DMS 273 treated with DMSO at 0.1 percent for 48 hours (cell line): ENCODE data around the gene SVEP1.
"Not testable (repeated sequence)": the region's sequence is repeated elsewhere in the genome, so short reads cannot be mapped to it uniquely, and the experiment has no call there.

Source experiments
- DNase-seq: peaks from one replicate; lab custom pipeline; 2025; lab: John Stamatoyannopoulos, UW

The SVEP1 gene

DNA sequence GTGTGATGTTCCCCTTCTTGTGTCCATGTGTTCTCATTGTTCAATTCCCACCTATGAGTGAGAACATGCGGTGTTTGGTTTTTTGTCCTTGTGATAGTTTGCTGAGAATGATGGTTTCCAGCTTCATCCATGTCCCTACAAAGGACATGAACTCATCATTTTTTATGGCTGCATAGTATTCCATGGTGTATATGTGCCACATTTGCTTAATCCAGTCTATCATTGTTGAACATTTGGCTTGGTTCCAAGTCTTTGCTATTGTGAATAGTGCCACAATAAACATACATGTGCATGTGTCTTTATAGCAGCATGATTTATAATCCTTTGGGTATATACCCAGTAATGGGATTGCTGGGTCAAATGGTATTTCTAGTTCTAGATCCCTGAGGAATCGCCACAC lies 220.5 kb downstream of the SVEP1 start:
- not testable (repeated sequence) for DNase-seq

DNA sequence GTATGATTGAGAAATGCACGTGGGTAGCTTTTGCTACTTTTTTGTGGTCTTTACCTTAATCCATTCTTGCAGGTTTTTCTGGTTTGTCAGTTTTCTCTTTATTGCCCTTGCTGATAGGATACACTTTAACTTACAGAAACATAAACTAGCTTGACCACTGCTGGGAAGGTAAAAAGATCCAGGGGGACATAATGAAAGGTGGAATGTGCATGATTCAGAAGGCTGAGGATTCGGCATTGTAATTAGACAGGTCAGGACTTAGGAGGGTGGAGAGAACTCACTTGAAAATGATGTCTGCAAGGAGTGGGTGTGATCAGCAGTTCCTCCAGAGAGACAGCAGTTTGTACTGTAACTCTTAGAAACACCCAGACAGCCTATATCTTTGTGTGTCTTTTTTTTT lies 222.0 kb downstream of the SVEP1 start:
- DNase-seq: no peak

DNA sequence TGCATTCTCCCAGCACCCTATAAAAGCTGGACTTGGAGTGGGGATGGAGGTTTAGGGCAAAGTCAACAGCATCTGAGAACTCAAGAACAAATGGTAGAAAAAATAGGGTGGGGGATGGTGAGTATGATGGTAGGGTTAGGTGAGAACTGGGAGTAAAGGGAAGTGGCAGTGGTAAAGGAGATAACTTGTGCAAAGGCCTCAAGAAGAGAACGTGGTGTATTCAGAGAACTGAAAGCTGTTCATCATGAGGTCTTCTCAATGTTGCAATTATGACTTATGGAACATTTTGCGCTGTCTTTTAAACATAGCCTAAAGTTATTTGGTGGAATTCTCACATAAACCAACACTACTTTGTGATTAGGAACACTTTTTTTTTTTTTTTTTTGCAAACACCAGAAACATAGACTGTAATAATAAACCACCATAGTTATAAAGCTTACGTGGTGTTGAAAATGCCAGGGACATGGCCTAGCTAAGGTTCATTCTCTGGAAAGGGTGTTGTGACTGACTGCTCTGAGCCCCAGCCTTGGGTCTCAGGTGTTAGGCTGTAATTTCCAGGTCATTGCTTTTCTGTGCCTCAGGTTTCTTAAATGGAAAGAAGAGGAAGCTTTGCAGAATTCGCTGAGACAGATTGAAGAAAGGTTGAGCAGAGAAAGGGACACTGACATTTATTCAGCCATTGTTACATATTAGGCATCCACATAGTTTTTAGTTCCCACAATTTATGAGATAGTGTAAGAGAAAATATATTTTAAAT lies 222.7 kb downstream of the SVEP1 start:
- no peak for DNase-seq

DNA sequence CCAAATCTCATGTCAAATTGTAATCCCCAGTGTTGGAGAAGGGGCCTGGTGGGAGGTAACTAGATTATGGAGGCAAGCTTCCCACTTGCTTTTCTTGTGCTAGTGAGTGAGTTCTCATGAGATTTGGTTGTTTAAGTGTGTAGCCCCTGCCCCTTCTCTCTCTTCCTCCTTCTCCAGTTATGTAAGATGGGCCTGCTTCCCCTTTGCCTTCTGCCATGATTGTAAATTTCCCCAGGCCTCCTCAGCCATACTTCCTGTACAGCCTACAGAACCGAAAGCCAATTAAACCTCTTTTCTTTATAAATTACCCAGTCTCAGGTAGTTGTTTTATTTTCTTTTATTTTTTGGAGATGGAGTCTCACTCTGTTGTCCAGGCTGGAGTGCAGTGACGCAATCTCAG lies 223.6 kb downstream of the SVEP1 start:
- no peak for DNase-seq

DNA sequence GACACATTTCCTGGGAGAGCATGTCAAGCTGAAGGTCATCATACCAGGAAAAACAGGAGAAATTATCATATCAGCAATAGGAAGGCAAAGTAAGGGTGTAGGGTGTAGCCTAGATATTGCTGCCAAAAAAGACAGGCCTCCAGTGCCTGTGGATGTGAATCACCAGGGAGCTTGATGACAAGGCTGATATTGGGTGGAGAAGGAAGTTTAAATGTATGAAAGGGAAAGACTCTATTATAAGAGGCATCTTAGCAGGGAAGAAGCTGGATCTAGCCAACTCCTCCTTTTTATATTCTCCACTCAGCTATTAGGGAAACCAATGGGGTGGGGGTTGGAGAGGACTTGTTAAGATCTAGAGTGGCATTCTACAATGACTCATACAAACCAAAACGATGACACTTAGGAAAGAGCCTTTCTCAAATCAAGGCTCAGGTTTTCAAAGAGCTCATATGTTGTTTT lies 228.5 kb downstream of the SVEP1 start:
- no peak for DNase-seq

DNA sequence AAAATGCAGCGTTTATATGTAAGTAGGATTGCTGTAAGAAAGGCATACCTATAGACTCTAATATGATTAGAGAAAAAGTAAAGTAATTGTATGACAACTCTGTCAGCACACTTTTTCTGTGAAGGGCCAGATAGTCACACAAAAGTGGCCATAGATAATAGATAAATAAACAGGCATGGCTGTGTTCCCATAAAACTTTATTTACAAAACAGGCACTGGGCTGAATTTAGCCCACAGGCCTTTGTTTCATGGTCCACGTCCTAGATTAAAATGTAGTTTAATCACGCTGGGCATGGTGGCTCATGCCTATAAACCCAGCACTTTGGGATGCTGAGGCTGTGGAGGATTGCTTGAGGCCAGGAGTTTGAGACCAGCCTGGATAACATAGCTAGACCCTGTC lies 233.2 kb downstream of the SVEP1 start:
- DNase-seq: no peak

DNA sequence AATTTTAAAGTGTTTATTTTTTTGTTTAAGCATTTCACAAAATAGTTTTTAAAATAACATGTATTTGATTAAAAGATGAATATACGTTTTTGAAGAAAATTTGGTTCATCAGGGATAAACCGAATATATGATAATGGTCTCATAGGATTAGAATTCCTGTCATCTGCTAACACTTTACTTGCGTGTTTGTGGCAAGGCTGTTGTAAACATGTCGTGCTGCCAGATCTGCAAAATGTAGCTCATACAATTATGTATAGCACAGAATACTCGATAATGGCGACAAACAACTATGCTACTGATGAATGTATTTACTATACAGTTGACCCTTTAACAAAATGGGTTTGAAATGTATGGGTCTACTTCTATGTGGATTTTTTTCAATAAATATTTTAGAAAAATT lies 234.7 kb downstream of the SVEP1 start:
- no peak for DNase-seq

DNA sequence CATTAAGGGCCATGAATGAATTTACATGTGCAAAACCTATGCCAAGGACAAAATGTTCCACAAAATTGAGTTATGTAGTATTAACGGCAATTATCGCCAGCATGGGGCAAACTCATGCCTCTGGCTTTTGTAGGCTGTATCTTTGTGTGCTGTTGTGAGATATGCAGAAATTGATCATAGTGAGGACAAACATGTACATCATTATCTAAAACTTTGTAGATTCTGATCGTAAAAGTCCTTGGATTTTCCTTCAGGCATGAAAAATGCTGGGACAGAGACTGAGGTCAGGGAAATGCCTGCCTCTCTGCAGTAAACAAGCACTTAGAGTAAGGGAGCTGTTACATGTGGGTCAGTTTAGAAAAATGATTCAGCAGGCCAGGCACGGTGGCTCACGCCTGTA lies 236.0 kb downstream of the SVEP1 start:
- no peak for DNase-seq

DNA sequence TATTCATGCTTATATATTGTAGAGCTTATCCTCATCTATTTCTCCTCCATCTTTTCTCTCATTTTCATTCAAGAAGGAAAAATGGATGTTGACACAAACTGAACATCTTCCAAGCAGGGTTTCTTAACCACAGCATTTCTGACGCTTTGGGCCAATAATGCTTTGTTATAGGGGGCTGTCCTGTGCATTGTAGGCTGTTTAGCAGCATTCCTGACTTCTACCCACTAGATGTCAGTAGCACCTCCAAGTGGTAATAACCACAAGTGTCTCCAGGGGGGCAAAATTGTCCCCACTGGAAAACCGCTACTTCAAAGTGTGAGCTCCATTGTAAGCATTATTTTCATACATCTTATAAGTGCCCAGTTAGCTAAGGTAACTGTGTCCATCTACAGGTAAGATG lies 239.2 kb downstream of the SVEP1 start:
- DNase-seq: no peak

DNA sequence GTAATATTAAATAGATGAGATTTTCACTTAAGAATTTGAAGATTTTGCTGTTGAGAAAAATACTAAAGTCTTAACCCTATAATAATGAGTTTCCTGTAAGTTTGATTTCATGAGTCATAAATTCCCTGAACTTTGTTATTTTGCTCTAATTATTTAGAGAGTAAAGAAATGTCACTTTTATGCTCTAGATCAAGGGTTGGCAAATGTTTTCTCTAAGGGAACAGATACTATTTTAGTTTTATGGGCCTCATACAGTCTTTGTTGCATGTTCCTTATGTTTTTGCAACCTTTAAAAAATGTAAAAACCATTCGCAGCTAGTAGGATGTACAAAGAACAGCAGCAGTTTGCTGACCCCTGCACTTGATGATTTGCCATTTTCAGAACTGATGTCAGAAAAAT lies 241.4 kb downstream of the SVEP1 start:
- DNase-seq: no peak

DNA sequence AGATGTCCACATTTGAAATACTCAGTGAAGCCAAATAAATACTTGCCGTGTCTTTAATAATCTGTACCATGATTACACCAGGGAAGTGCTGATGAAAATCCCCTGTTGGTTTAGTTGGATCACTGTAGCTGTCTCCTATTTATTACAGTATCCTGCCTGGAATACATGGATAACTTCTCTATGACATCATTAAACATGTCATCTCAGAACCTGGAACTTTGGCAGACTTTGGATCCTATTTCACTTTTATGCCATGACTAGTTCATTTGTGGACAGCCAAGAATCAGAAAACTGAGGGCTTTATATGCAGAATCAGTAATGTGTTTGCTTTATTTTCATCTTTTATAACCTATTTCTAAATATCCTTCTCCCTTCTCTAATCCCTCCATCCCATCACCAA lies 241.8 kb downstream of the SVEP1 start, which contains the start of gene TXNDC8:
TSS of gene TXNDC8 (minus strand) at position 137 of the 400 bp plus-strand sequence.
- no peak for DNase-seq

DNA sequence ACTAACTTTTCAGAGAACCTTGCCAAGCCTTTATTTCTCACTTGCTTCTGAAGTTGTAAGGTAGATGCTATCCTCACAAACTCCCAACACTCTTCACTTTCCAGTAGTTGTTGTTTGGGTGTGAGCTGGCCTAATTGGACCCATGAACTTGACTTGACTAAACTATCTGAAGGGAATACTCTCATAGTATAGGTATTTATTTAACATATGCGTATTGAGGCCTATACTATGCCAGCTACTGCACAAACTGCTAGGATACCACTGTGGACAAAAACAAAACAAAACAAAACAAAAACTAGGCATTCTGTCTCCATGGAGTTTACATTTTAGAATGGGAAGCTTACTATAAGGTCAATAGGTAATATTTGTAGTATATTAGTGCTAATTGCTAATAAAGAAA lies 243.2 kb downstream of the SVEP1 start:
- DNase-seq: no peak

DNA sequence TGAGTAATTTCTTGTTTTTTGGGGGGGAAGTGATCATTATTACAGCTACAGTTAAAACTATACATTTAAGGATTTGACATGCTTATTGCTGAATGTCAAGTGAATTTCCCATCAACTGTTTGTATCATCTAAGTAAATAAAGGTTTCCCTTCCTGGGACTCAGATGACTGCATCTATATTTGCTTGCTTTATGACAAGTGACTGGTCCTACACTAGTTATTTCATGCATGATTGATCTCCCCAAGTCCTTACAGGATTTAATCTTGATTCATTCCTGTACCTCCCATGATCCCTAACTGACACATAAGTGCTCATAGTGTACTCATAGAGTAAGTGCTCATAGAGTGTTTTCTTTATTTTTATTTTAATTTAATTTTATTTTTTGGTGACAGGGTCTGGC lies 244.7 kb downstream of the SVEP1 start:
- no peak for DNase-seq

DNA sequence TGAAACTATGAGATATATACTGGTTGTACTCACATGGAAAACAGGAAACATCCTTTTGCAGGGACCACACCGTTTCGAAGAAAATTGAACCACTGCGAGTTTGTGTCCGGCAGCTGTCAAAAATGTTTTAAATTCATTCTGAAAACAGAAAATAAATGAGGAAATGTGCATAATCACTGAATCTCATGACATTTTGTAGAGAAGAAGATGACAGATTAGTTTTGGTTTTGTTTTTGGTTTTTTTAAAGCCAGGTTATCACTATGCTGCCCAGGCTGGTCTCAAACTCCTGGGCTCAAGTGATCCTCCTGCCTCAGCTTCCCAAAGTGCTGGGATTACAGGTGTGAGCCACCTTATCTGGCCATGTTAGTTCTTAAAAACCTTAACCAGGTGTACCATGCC lies 245.4 kb downstream of the SVEP1 start:
- no peak for DNase-seq

DNA sequence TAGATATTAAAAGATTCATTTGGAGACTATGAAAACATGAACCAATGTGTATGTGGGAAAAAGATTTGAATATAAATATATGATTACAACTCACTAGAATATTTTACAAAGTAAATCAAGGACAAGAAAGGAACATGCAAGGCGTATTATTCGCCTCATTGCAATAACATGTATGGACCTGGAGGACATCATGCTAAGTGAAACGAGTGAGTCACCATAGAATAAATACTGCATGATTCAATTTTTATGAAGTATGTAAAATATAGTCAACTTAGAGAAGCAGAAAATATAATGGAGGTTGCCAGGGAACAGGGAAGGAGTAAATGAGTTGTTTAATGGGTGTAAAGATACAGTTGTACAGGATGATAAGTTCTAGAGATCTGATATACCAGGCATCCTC lies 246.8 kb downstream of the SVEP1 start:
- no peak for DNase-seq

DNA sequence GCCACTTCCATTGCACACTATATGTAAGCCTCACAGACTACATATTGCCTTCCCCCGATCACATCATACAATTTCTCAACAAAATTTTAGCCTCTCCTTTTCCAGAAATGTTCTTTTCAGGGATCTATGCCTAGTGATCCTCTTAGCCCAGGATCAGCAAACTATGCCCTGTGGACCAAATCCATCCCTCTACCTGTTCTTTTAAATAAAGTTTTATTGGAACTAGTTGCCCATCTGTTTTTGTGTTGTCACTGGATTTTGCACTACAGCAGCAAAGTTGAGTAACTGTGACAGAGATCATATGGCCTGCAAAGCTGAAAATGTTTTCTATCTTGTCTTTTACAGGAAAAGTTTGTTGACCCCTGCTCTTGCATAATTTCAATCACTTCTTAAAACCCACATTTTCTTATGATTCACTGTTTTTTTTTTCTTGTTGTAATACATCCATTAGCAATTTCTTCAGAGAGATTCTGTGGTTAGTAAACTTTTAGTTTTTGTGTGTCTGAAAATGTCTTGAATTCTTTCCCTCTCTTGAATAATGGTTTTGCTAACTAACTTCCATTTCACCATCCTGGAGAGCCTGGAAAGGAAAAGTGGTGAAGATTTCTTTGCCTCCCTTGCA lies 248.9 kb downstream of the SVEP1 start:
- no peak for DNase-seq

DNA sequence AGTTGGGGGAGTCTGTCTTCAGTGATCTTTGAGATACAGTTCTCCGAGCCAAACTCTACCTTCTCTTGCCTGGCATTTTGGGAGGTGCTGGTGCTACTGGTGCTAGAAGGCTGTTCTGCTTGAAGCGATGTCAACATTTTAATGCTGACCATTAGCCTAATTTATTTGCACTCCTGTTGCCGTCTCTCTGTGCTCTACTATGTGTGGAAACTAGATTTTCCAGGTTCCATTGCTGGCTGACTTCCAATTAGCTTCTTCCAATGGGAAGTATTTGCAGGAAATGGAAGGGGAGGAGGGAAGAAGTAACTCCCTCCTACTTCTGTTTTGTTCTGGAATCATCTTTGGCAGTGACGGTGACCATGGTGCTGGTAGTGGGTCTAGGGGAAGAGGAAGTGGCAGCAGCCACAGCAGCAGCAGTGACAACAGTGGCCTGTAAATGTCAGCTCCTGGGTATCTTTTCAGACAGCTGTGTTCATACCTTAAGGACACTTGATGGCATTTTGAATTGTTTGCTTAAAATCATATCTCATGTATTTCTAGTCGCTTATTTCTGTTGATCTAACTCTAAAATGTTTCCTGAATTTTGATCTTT lies 249.8 kb downstream of the SVEP1 start:
- no peak for DNase-seq

DNA sequence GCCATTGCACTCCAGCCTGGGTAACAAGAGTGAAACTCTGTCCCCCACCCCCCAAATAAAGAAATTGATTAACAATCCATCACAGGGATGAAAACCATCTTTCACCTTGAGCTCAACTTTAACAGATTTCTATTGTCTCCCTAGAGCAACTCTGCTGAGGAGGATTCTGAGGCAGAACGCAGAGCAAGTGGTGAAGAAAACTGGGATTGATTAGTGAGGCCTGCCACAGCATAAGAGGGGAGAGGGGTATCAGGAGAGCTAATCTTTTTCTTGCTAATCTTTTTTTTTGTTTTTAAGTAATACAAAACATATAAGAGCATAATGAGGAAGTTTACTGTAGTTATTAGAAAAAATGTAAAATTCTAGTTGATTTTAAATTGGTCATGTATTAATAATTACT lies 250.8 kb downstream of the SVEP1 start:
- no peak for DNase-seq

DNA sequence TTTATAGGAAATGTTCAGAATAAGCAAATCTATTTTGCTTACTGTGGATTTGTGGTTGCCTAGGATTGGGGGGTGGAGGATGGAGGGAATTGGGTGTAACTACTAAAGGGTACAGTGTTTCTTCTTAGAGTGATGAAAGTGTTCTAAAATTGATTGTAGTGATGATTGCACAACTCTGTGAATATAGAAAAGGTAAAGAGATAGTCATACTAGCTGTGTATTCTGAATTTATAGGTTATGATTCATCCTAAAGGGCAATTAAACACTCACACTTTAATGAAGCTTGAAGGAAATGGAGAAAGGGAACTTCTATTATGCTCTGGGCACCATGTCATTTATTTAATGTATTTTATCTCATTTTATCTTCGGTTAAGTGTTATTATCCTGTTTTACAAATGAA lies 251.8 kb downstream of the SVEP1 start:
- no peak for DNase-seq

DNA sequence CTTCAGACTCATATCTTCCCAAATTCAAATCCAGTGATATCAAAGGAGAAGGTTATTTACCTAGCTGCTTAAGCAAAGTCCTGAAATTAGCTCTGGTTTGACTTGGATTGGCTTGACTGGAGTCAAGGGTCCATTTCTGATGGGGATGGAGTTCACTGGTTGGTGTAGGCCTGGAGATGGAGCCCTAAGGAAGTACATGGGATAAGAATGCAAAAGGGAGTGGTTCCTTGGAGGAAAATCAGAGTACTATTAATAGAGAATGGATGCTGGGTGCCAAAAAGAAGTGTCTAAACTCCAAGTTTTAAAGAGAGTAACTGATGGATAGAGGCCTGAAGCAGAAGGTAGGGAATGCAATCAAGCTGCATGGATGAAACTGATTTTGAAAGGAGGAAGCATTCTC lies 255.7 kb downstream of the SVEP1 start:
- no peak for DNase-seq

DNA sequence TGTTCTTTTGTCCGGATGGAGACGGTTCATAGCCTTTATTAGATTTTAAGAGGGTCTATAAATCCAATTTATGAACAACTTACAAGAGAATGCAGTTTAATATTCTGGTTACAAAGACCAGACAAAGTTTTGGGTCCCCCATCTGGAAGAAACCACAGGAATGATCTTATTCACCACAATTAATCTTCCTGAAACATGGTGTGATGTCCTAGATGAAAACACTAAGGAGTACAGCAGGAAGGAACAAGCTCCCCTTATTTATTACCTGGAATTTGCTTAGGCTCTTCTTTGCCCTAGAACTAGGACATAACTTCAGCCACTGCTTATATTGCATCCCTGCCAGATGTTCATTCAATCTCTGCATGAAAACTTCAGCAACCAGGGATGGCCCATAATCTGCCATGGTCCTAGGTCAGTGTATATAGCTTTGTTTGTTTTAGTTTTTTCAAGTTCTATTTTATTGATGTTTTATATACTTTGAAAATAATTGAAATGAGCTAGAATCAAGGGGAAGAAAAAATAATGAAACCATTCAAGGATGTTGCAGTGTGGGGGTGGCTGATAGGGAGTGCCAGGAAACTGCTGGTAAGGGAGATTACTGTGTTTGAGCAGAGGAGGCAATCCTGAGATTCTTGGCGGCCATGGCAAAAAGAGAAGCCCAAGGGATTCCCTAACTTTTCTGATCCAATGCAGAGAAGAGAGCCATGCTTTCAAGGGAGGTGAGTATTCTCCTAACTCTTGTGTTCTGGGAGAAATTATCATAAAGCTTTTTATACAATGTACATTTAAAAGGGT lies 258.7 kb downstream of the SVEP1 start:
- DNase-seq: no peak

DNA sequence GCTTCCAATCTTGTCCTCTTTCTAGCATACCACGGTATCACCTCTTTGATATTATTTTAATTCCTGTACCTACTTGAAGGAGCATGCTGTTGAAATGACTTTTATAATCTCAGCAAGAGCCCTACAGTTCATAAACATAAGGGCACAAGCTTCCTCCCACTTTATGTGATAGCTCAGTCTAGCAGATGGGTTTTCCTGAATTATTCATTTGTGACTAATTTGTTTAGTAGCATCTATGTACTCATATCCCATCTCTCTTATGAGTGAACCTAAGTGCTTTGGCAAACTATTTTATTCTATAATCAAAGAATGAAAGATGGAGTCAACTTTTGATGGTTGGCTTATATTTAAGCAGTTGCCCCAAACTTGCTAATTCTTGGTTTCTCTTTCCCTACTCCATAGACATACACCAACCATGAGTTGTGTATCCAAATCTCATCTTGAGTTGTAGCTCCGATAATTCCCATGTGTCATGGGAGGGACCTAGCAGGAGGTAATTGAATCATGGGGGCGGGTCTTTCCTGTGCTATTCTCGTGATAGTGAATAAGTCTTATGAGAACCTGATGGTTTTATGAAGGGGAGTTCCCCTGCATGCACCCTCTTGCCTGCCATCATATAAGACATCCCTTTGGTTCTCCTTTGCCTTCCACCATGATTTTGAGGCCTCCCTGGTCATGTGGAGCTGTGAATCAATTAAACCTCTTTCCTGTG lies 259.6 kb downstream of the SVEP1 start:
- no peak for DNase-seq
